Measurements from ENCODE around the gene RFWD3.
"Not testable (repeated sequence)": the region's sequence is repeated elsewhere in the genome, so short reads cannot be mapped to it uniquely, and the experiment has no call there.

RFWD3 gene

GRCh38 chr16:74666010-74666421, 661 bp downstream of the RFWD3 start:
- DNase-seq: no peak

DNA sequence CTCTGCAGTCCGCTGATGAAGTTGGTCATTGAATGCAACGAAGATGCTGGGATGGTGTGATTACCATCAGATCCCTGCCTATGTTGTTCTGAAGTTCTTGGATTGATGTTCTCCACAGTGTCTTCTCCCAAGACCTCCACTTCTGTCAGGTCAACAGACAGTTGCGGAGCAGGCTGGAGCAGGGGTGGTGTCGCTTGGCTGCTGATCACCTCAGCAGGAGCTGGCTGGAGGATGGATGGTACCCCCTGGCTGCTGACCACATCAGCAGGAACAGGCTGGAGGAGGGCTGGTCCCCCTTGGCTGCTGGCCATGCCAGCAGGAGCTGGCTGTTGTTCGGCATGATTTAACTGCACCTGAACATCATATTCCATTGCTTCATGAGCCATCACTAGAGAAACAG, 5.6 kb downstream of the RFWD3 start:
- no peak for DNase-seq

- DNase-seq: no peak
Observed at GRCh38 chr16:74660383-74660782, 6.3 kb downstream of the RFWD3 start.

GRCh38 chr16:74659041-74659440, 7.6 kb downstream of the RFWD3 start:
- DNase-seq: no peak

- no peak for DNase-seq
Observed at GRCh38 chr16:74657870-74658642, 8.6 kb downstream of the RFWD3 start.

GRCh38 chr16:74654536-74655050, 12.1 kb downstream of the RFWD3 start:
- no peak for DNase-seq

GRCh38 chr16:74652883-74653282, 13.8 kb downstream of the RFWD3 start:
- not testable (repeated sequence) for DNase-seq

DNA sequence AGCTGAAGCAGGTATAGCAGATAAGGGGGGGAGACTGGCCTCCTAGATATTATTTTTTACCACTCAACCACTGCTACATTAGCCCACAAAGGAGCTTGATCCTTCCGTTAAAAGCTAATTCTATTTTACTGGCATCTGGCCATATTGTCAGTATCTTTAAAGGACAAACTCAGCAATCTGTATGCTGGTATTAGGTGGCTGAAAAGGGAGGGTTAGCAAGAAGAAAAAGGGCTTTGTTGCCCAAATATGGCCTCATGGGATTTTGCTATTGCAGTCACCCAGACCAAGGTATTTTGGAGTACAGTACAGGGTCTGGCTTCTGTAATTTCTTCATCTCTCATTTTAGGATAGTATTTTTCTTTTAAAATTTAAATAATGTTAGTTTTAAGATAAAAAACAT, 14.4 kb downstream of the RFWD3 start:
- DNase-seq: no peak

GRCh38 chr16:74651841-74652240, 14.8 kb downstream of the RFWD3 start:
- DNase-seq: no peak

DNA sequence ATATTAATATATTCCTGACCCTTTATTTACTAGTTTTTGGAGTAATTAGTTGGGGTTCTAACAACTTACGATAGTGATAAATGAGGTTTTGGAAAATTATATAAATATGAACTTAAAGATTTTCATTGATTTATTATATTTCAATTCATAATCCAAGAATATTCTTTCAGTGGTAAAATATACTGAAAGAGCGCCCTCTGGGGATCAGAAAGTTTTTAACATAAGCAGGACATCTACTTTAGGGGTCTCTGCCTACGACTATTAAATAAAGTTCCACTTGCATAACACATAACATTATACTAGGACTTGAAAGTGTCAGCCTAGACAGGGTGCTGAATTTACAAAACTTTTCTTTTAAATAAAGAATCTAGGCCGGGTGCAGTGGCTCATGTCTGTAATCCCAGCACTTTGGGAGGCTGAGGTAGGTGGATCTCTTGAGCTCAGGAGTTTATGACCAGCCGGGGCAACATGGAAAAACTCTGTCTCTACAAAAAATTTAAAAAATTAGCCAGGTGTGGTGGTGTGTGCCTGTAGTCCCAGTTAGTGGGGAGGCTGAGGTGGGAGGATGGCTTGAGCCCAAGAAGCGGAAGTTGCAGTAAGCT, 15.6 kb downstream of the RFWD3 start:
- no peak for DNase-seq

- DNase-seq: no peak
Observed at GRCh38 chr16:74649839-74650504, 16.7 kb downstream of the RFWD3 start.

- DNase-seq: no peak
Observed at GRCh38 chr16:74641969-74642368, 24.7 kb downstream of the RFWD3 start.

- no peak for DNase-seq
Observed at GRCh38 chr16:74637742-74638453, 28.8 kb downstream of the RFWD3 start.

GRCh38 chr16:74635303-74635702, 31.4 kb downstream of the RFWD3 start:
- DNase-seq: no peak

DNA sequence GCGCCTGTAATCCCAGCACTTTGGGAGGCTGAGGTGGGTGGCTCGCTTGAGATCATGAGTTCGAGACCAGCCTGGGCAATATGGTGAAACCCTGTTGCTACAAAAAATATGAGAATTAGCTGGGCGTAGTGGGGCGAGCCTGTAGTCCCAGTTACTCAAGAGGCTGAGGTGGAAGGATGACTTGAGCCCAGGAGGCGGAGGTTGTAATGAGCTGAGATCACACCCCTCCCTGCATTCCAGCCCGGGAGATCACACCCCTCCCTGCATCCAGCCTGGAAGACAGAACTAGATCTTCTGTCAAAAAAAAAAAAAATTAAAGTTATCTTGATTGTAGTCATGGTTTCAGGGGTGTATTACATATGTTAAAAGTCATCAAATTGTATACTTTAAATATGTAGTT, 33.0 kb downstream of the RFWD3 start:
- no peak for DNase-seq

DNA sequence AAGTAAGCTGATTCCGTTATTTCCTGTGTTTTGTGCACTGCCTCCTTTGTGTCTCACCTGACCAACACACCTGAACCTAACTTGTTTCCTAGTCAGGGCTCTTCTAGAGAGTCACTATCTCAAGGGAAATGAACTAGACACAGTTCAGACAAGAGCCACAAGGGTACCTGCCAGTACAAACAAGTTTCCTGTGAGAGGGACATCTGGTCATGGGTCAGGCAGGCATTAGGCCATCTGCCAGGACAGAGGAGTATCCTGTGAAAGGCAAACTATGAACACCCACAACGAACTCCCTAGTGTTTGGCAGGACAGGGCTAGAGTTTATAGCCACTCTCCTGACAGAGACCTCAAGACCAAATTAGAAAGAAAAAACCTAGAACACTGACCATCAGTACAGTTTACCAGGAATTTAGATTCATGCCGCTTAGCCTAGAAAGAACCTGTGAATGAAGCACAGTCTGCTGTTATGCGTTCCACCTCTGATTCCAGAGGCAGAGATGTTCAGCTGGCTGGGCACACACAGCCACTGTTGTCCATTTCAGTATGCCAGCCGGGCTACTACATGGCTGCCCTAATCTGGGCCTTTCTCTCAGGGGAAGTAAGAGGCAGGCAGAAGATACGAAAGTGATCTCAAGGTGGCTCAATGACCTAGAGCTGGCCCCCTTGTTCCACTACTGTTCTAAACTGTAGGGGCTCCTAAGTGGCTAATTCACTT, 39.0 kb downstream of the RFWD3 start:
- no peak for DNase-seq

DNA sequence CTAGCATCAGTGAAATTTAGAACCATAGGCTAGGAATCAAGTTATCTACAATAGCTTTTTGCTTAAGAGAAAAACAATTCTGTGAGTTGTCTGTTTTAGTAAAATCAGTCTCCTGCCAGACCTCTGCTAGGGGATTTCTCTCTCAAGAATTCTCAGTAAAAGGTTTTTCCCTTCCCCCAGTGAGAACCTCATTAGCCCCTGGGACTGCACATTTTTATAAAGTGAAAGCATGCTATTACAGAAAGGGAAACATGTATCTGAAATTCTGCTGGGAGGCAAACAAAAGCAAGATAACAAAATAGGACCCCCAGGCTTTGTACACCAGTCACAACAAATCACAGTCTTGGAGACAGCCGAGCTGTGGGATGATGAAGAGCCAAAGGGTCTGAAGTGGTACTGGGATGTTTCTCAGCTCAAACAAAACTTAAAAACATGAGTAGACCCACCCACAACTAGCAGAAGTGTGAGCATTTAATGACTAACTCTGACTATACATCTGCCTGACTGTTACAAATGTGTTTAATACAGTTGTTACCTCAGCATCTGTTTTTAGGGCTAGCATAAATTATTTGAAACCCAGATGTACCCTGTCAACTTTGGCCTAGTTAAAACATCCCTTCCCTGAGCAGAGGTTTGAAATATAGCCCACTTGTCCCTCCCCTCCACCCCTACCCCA, 39.8 kb downstream of the RFWD3 start:
- DNase-seq: no peak

DNA sequence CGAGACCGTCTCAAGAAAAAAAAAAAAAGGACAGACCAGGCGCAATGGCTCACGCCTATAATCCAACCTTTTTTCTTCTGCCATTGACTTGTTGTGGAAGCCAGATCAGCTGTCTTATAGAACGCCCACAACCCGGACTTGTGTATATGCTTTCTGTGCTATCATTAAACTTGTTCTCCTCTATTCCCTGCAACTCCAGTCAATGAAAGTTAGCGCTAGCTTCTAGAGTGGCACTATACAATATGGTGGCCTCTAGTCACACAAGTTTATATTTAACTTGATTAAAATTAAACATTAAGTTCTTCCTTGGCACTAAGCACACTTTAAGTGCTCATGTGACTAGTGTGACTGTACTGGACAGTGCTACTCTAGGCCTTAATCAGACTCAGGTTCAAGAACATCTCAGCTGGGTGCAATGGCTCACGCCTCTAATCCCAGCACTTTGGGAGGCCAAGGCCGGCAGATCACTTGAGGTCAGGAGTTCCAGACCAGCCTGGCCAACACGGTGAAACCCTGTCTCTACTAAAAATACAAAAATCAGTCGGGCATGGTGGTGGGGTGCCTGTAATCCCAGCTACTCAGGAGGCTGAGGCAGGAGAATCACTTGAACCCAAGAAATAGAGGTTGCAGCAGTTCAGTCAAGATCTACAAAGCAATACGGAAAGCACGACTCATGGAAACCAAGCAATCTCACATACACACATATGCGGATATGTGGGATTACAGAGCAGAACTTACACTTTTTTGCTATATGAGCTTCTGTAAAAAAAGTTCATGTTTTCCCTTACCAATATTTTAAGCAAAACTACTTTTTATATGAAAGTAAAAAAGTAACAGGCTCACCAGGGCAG, 41.0 kb downstream of the RFWD3 start:
- no peak for DNase-seq

GRCh38 chr16:74623839-74624235, 42.8 kb downstream of the RFWD3 start:
- no peak for DNase-seq

- no peak for DNase-seq
Observed at GRCh38 chr16:74623214-74623838, 43.4 kb downstream of the RFWD3 start.

DNA sequence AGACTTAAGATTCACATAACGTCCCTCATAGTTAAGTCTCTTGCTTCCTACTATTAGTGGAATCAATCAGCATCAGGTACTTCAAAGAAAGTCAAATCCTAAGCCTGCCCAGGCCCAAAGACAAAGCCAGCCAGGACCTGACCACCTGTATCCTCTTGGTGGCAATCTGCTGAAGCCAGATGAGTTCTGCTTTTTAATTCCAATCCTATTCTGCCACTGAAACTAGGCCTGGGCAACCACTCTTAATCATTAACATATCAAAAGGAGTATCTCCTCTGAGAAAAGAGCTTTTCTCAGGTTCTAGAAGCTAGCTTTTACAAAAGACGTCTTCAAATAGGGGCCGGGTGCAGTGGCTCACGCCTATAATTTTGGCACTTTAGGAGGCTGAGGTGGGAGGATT, 44.7 kb downstream of the RFWD3 start:
- no peak for DNase-seq
